Stimulated activated CD4-positive, alpha-beta T cell treated with anti-CD3 and anti-CD28 coated beads, Interleukin-12 subunit alpha, Interleukin-12 subunit beta, amount 100 ng/mL, for 48 hours (primary cell): ENCODE results near the gene SEMA4G.

Experiments used
- DNase-seq, 3 donors: peaks; one replicate each; pipeline ENCODE4 v3.0.0-alpha.2; 2020; ENCODE audit warnings: low read depth in 2 of 3, low spot score in 1 of 3

Gene SEMA4G

GRCh38 chr10:100969187-100970075 lies at the start of gene SEMA4G:
SEMA4G (plus strand) TSS chr10:100969504; CDS start chr10:100972913, 3,409 bp downstream.
- peak in 2 of 3 donors; percentile 11 to 19 for DNase-seq

GRCh38 chr10:100923580-100923979 lies 45.7 kb upstream of the SEMA4G start:
- no peak for DNase-seq

DNA sequence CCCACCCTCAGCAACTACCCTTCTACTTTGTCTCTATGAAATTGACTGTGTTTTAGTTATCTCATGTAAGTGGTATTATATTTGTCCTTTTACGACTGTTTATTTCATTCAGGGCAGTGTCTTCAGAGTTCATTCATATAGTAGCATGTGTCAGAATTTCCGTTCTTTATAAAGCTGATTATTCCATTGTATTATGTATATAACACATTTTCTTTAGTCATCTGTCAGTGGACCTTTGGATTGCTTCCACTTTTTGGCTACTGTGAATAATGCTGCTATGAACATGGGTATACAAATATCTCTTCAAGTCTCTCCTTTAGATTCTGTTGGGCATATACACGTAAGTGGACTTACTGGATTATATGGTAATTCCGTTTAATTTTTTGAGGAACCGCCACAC lies 42.0 kb upstream of the SEMA4G start:
- DNase-seq: no peak

GRCh38 chr10:100928039-100928438 lies 41.3 kb upstream of the SEMA4G start:
- DNase-seq: no peak

DNA sequence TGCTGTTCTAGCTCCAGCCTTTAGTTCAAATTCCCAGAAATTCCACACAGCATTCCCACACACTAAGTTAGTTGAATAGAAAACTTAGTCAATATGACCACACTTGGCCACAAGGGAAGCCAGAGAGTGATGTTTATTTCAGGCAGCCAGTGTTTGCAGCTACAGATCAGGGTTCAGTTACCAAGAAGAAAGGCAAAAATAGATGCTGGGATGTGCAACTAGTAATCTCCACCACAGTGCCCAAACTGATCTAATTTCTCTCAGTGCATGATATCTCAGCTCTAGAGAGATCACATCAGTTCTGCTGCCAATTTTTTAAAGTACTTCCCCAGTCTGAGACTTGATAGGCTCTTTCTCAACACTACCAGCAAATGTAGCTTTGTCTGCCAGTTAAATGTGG lies 38.9 kb upstream of the SEMA4G start:
- DNase-seq: no peak

DNA sequence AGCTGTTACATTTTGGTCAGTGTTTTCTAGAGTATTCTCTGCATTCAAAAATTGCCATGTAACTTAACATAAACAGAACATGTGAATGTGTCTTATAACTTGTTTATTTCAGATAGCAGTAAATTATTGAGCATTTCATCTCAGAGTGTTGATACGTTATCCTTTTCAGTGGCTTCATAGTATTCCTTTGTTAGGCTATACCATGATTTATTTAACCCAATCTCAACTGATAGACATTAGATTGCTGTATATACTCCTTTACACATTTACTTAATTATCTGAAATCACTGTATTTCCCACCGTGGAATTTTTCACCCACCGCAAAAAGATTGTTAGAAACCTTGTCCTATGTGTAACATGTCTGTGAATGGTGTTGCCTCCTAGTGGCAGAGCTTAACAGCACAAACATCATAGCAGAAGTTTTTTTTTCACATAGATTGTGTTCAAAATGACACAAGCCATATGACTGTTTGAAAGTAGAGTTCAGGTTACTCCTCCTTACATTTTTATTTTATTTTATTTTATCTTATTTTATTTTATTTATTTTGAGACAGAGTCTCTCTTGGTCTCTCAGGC lies 35.1 kb upstream of the SEMA4G start:
- DNase-seq: no peak

DNA sequence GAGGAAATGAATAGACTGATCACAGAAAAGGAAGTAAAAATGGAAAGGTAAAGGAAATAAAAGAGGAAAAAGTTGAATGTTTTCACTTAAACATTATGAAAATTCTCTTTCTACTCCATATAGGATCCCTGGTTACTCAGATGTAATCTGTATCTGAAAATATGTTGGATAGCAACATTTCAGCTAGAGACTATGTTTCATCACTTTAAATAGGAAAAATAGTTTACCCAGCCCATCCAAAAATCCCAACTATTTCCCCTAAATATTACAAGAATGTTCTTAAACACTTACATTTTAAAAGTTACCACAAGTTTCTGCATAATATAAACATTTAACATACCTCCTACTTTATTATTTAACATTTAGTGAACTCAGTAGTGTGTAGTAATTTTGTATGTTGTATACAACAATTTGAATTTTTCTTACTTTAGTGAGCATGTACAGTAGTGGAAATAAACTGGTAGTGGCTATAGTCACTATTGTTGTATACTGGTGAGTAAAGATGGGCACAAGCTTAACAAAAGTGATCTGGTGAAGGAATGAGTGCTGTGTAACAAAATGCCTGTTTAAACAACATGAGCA lies 29.4 kb upstream of the SEMA4G start:
- no peak for DNase-seq

- DNase-seq: no peak
Observed at GRCh38 chr10:100942229-100942628, 27.1 kb upstream of the SEMA4G start.

GRCh38 chr10:100943508-100943907 lies 25.8 kb upstream of the SEMA4G start:
- no peak for DNase-seq

DNA sequence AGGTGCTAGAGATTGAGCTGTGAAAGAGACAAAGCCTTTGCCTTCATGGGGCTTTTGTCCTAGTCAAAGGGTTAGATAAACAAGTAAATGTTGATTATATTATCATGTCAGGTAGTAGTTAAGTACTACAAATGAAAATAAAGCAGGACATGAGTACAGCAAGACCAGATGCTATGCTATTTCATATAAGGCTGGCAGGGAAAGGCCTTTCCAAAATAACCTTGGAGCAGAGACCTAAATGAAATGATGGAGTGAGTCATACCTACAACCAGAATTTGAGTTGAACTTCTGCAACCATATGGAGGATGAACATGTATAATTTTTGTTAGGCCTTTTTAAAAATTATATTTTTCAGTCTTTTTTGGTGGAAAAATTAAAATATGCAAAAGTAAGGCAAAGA lies 23.6 kb upstream of the SEMA4G start:
- no peak for DNase-seq

DNA sequence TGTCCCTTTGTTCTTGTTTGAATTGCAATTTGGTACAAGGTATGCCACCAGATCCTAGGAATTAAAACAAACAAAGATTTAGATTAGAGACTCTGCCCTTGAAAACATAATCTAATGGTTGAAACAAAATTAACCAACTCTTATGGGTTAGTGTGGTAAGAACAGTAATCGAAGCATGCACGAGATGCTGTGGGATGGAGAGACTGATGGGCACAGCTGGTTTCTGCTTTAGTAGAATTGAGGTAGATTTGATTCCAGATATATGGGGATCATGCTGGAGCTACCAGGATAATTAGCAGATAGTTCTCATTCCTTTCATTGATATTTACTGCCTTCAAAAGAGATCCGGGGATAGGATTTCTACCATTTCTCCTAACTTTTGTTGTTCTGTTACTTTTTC lies 20.4 kb upstream of the SEMA4G start:
- DNase-seq: no peak

DNA sequence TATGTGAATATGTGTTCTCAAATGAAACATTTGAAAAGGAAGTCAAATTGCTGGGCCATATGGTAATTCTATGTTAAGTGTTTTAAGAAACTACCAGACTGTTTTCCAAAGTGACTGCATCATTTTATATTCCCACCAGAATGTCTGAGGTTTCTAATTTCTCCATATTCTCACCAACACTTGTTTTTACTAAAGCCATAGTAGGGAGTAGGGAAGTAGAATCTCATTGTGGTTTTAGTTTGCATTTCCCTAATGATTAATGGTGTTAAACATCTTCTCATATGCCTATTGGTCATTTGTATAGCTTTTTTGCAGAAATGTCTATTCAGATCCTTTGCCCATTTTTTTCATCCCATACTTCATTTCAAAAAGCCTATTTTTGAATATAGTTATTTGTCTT lies 9.1 kb upstream of the SEMA4G start:
- DNase-seq: no peak

DNA sequence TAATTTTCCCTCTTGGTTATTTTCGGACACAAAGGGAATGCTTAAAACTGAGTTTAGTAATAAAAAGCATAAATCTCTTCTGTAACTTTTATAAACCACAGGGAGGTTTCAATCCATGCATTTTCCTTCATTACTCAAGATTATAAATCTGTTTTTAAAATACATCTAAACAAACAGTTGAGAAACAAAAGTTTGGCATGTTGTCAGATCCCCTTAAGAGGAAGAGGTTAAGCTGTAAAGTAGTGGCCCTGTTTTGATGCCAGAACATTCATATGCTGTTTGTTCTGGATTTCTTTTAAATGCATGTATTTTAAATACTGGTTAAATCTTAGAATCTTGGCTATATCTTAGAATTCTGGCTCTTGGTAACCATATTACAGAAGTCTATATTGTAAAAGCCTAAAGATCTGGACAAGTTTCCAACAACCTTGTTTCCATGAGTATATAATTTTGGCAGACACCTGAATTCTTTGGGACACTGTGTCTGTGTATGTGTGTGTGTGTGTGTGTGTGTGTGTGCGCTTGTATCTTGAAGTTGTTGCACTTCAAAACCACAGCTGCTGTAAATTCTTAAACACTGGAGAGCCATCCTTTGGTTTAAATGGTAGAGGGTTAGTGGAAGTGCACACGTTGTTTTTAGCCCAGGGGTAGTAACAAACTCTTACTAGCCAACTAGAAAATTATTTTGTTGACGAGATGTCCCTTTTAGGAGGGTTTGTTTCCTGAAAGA lies 6.8 kb upstream of the SEMA4G start:
- no peak for DNase-seq

- no peak for DNase-seq
Observed at GRCh38 chr10:100963826-100964225, 5.5 kb upstream of the SEMA4G start.

GRCh38 chr10:100965820-100966219 lies 3.5 kb upstream of the SEMA4G start:
- no peak for DNase-seq

DNA sequence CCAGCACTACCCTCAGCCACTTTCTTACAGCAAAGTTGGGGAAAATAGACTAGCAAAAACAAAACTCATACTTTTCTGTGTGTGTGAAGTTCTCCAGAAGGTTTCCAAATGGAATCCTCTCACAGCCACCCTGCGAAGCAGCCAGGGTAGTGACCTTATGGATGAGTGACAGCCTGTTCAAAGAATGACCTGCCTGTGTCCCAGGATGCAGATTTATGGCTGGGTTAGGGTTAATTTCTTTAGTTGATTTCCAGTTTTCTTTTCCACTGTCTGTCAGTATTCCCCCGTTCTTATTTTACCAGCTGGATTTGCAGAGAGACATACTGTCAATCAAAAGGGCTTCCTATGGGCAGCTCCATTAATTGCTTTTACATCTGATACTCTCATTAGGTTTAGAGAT lies 2.4 kb upstream of the SEMA4G start:
- DNase-seq: no peak

DNA sequence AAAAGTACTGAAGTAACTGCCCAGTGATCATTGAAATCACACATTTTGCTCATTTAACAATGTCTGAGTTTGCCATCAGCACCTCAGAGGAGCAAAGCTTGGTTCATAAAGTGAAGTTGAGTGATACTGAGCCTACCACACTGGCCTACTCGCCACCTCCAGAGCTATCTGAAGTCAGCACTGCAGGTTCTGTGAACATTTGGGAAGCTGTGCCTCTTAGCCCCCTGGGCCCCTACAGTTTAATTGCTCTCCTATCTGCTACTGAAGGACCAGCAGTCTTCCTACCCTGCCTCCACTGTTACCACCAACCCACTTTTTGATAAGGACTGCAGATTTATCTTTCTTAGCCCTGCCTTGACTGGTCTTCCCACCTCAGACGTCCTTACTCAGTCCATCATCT lies 2.0 kb upstream of the SEMA4G start:
- no peak for DNase-seq

DNA sequence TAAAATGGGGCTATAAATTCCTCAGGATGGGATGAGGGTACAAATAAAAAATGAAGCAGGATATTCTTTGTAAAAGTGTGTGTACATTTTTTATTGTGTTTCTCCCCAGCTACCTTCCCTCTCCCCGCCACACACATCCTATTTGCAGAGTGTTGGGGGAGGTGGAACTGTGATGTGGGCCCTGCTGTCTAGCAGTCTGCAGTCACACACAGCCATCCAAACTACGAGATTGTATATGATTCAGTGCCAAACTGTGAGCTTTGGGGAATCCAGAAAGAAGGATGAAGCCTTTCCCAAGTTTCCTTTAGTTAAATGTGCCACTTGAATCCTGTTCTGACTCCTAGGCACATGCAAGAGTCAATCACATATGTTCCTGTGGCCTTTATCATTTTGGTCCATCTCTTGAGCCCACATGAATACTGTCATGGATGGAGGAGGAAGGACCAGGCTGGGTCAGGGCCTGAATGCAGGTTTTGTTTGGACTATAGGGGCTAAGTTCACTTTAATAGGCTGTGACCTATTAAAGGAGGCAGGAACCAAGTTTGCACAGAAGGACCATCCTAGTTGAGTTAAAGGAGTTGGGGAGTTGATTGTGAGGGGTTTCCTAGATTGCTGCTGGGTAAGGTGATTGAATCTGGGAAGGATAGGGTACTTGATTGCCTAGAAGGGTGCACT lies 1.1 kb upstream of the SEMA4G start:
- DNase-seq: no peak

- no peak for DNase-seq
Observed at GRCh38 chr10:100968863-100969186, 479 bp upstream of the SEMA4G start.

DNA sequence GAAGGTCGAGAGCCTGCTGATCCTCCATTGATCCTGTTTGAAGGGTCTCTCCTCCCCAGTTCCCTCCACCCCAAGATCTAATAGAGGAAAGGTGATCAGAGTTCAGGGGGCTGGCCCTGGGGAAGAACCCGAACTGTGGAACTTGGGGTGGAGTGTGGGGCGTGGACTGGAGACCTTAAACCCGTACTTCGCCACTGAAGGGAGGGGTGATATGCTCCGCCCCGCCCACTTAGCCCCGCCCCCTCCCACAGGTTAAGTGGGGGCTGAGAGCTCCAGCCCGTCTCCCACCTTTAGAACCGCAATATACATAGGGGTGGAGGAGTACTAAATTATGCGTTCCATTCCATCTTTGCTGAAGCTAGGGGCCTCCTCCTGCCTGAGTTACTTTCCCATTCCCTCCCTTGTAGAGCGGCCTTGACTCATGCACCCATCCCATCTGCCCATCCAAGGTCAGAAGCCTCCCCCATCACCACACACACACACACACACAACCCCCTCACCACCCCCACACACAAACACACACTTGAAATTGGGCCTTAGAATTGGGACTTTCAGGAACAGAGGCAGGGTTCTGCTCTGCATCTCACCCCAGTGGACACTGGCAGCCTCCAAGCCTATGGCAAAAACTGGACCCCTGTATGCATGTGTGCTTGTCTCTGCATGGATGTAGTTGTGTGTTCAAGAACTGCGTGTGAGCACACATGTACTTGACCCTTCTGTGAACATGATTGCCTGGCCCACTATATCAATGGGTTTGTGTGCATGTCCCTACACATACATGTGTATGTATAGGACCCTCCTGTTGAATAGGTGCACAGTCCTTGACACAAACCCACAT lies 991 bp downstream of the SEMA4G start:
- no peak for DNase-seq
